GM18907 (cell line): Measurements from ENCODE around the gene NDST4.
"Not testable (repeated sequence)": the region's sequence is repeated elsewhere in the genome, so short reads cannot be mapped to it uniquely, and the experiment has no call there.

Experiments used
- ATAC-seq: cut with Tn5 transposase; IDR thresholded peaks from one replicate; pipeline ENCODE4 v1.9.1; 2021; ENCODE audit warnings: mild to moderate bottlenecking, moderate library complexity; ENCODE audit not compliant: unreplicated experiment

The NDST4 gene

GRCh38 chr4:115058533-115058932 is 54.9 kb downstream of the NDST4 start:
- peak; percentile 67 for ATAC-seq

- ATAC-seq = no peak
These were observed 58.6 kb downstream of the NDST4 start for GRCh38 chr4:115054836-115055235.

- no peak for ATAC-seq
These were observed 60.1 kb downstream of the NDST4 start for GRCh38 chr4:115053313-115053712.

- no peak for ATAC-seq
These were observed 70.9 kb downstream of the NDST4 start for GRCh38 chr4:115042496-115042895.

- no peak for ATAC-seq
These were observed 83.1 kb downstream of the NDST4 start for GRCh38 chr4:115030281-115030680.

- no peak for ATAC-seq
These were observed 84.6 kb downstream of the NDST4 start for GRCh38 chr4:115028682-115029410.

- no peak for ATAC-seq
These were observed 113.5 kb downstream of the NDST4 start for GRCh38 chr4:114999880-115000279.

GRCh38 chr4:114998316-114998715 is 115.1 kb downstream of the NDST4 start:
- no peak for ATAC-seq

- ATAC-seq = no peak
These were observed 115.7 kb downstream of the NDST4 start for GRCh38 chr4:114997576-114998247.

GRCh38 chr4:114986133-114986532 is 127.3 kb downstream of the NDST4 start:
- no peak for ATAC-seq

- ATAC-seq = no peak
These were observed 132.3 kb downstream of the NDST4 start for GRCh38 chr4:114980932-114981708.

- not testable (repeated sequence) for ATAC-seq
These were observed 133.0 kb downstream of the NDST4 start for GRCh38 chr4:114980399-114980798.

- no peak for ATAC-seq
These were observed 136.5 kb downstream of the NDST4 start for GRCh38 chr4:114976901-114977300.

GRCh38 chr4:114964026-114964425 is 149.4 kb downstream of the NDST4 start:
- no peak for ATAC-seq

- ATAC-seq = no peak
These were observed 167.8 kb downstream of the NDST4 start for GRCh38 chr4:114945616-114946015.

GRCh38 chr4:114941503-114941902 is 171.9 kb downstream of the NDST4 start:
- ATAC-seq = no peak

GRCh38 chr4:114927881-114928280 is 185.5 kb downstream of the NDST4 start:
- no peak for ATAC-seq

- no peak for ATAC-seq
These were observed 186.8 kb downstream of the NDST4 start for GRCh38 chr4:114926583-114926982.

- ATAC-seq = no peak
These were observed 189.1 kb downstream of the NDST4 start for GRCh38 chr4:114924311-114924710.

- no peak for ATAC-seq
These were observed 190.9 kb downstream of the NDST4 start for GRCh38 chr4:114922592-114922933.

GRCh38 chr4:114921790-114922591 is 191.4 kb downstream of the NDST4 start:
- no peak for ATAC-seq
